Spinal cord (tissue), 10 donors: ENCODE results near the gene FOXL2. TPM values are rescaled to one million over a fixed set of nuclear protein-coding genes. Genes with fewer than 3 reads are reported as not detected.

Experiments used
- DNase-seq, 6 donors: peaks; one replicate each; pipeline versions ENCODE4 v3.0.0 to v3.0.0-alpha.2; 2013 to 2015; ENCODE audit warnings: low spot score in 6 of 6, low read depth in 4 of 6
- H3K27ac ChIP-seq: one replicate; pipeline ENCODE4 v1.5.1; 2013; ENCODE audit warnings: low read depth, low read length, control low read depth
- H3K27me3 ChIP-seq: one replicate; pipeline ENCODE4 v1.6.1; 2013; ENCODE audit warnings: low read length; ENCODE audit not compliant: control insufficient read depth, insufficient read depth
- H3K36me3 ChIP-seq: one replicate; pipeline ENCODE4 v1.6.1; 2013; ENCODE audit warnings: low read length; ENCODE audit not compliant: control insufficient read depth, insufficient read depth
- H3K4me1 ChIP-seq: one replicate; pipeline ENCODE4 v1.6.1; 2013; ENCODE audit warnings: low read length; ENCODE audit not compliant: control insufficient read depth, insufficient read depth
- H3K4me3 ChIP-seq: one replicate; pipeline ENCODE4 v1.5.1; 2013; ENCODE audit warnings: low read depth, low read length, control low read depth
- H3K9me3 ChIP-seq: one replicate; pipeline ENCODE4 v1.6.1; 2013; ENCODE audit warnings: low read length; ENCODE audit not compliant: control insufficient read depth, insufficient read depth
- WGBS: methylation state at CpG from one replicate; pipeline ENCODE4 v1.1.5; 2013; ENCODE audit warnings: missing lambda C conversion rate; ENCODE audit not compliant: insufficient coverage; 5-methylcytosine and 5-hydroxymethylcytosine counted together
- long read RNA-seq, 4 donors: transcript quantifications; one replicate each; lab custom pipeline, GENCODE V29; 2026
- polyA plus RNA-seq, 2 donors: library from polyadenylated mRNA; unstranded; fragments of 120-200 nt; gene quantifications; one replicate each; pipeline ENCODE4 v1.2.1, GENCODE V29; 2013; ENCODE audit not compliant: insufficient read length in 2 of 2
- total RNA-seq, 2 donors: library from RNA; depleted of rRNA in 1 of 2; stranded (reverse); fragments of 120-200 nt in 1 of 2; fragments of >200 nt in 1 of 2; gene quantifications; one replicate each; pipeline versions ENCODE4 v1.2.3 to v1.2.4, GENCODE V29; 2013 to 2014
- donor health status: healthy.

FOXL2 gene
- total RNA-seq (1 to 10 TPM in 1 of 2 donors, under 1 TPM in 1; 0.30 to 1.2 TPM), polyA plus RNA-seq (under 1 TPM; 0.86 to 0.95 TPM)
- long read RNA-seq, donor 1, result 0 reads
- long read RNA-seq, donor 2, result 0 reads
- long read RNA-seq, donor 3, partial matches to known transcripts, result 0 of 3 reads
- long read RNA-seq, donor 3, other reads (novel, unspliced or antisense), result 0 of 3 reads
- long read RNA-seq, donor 4, result 0 reads

- Histone ChIP-seq H3K36me3 (no peaks in the 10 kb centered on the region), H3K9me3 (no peaks in the 10 kb centered on the region), H3K4me1 (peaks cover 50% of the 10 kb centered on the region), H3K27ac (peak within 1 kb of the TSS; percentile 15), H3K4me3 (peak within 1 kb of the TSS; percentile 33), H3K27me3 (peaks cover 99% of the 10 kb centered on the region)
- DNase-seq, result peak in 2 of 6 donors; percentile 42 to 73
- WGBS, result under 1% methylated on average over 78 of the region's 78 CpGs
Measured at GRCh38 chr3:138946663-138947494, at the start of gene FOXL2, which contains the start of gene FOXL2NB. FOXL2 (minus strand) TSS chr3:138947137; CDS start chr3:138946722, 415 bp downstream. FOXL2NB (plus strand) TSS chr3:138947217; CDS start chr3:138947365, 148 bp downstream.

- no peaks in the 10 kb centered on the region for H3K4me1 ChIP-seq
- DNase-seq, result no peak
- H3K27ac ChIP-seq, result no peak overlapping the region
- H3K27me3 ChIP-seq, result no peaks in the 10 kb centered on the region
- no peak overlapping the region for H3K4me3 ChIP-seq
- no CpG with 5 or more reads among the region's 1 CpG for WGBS
- H3K9me3 ChIP-seq, result no peaks in the 10 kb centered on the region
- no peaks in the 10 kb centered on the region for H3K36me3 ChIP-seq
Measured at GRCh38 chr3:138995706-138996105, 48.8 kb upstream of the FOXL2 start.

GRCh38 chr3:138987181-138987580 lies 40.2 kb upstream of the FOXL2 start:
- H3K27ac ChIP-seq, result no peak overlapping the region
- H3K27me3 ChIP-seq, result peaks cover 2% of the 10 kb centered on the region
- no peak for DNase-seq
- 83% methylated on average over 1 of the region's 2 CpGs for WGBS
- peaks cover 16% of the 10 kb centered on the region for H3K4me1 ChIP-seq
- no peaks in the 10 kb centered on the region for H3K9me3 ChIP-seq
- no peak overlapping the region for H3K4me3 ChIP-seq
- no peaks in the 10 kb centered on the region for H3K36me3 ChIP-seq

- peak; percentile 26 to 80 (median 48) for DNase-seq
- WGBS, result 27% methylated on average over 1 of the region's 4 CpGs
Measured at GRCh38 chr3:138985932-138986331, 39.0 kb upstream of the FOXL2 start.

GRCh38 chr3:138984816-138985215 lies 37.9 kb upstream of the FOXL2 start:
- Histone ChIP-seq H3K36me3 (no peaks in the 10 kb centered on the region), H3K27ac (no peak overlapping the region), H3K9me3 (no peaks in the 10 kb centered on the region), H3K4me3 (no peak overlapping the region), H3K27me3 (peaks cover 2% of the 10 kb centered on the region), H3K4me1 (peaks cover 18% of the 10 kb centered on the region)
- no CpG with 5 or more reads among the region's 3 CpGs for WGBS
- DNase-seq, result no peak

More at GRCh38 chr3:138985932-138986331, 39.0 kb upstream of the FOXL2 start:
- Histone ChIP-seq H3K27me3 (peaks cover 2% of the 10 kb centered on the region), H3K4me1 (peaks cover 16% of the 10 kb centered on the region), H3K27ac (no peak overlapping the region), H3K9me3 (no peaks in the 10 kb centered on the region), H3K36me3 (no peaks in the 10 kb centered on the region), H3K4me3 (no peak overlapping the region)

- H3K27ac ChIP-seq, result no peak overlapping the region
- no peaks in the 10 kb centered on the region for H3K36me3 ChIP-seq
- H3K4me1 ChIP-seq, result peaks cover 7% of the 10 kb centered on the region
- H3K9me3 ChIP-seq, result no peaks in the 10 kb centered on the region
- DNase-seq, result no peak
- peaks cover 1% of the 10 kb centered on the region for H3K27me3 ChIP-seq
- no peak overlapping the region for H3K4me3 ChIP-seq
Measured at GRCh38 chr3:138976047-138976446, 29.1 kb upstream of the FOXL2 start.

GRCh38 chr3:138975351-138975750 lies 28.4 kb upstream of the FOXL2 start:
- no peak overlapping the region for H3K4me3 ChIP-seq
- H3K9me3 ChIP-seq, result no peaks in the 10 kb centered on the region
- H3K4me1 ChIP-seq, result peaks cover 7% of the 10 kb centered on the region
- no peak for DNase-seq
- no peaks in the 10 kb centered on the region for H3K36me3 ChIP-seq
- H3K27me3 ChIP-seq, result peaks cover 2% of the 10 kb centered on the region
- H3K27ac ChIP-seq, result no peak overlapping the region
- 88% methylated on average over 5 of the region's 8 CpGs for WGBS

GRCh38 chr3:138974462-138974861 lies 27.5 kb upstream of the FOXL2 start:
- Histone ChIP-seq H3K27me3 (peaks cover 2% of the 10 kb centered on the region), H3K4me1 (peaks cover 2% of the 10 kb centered on the region), H3K36me3 (no peaks in the 10 kb centered on the region), H3K9me3 (no peaks in the 10 kb centered on the region), H3K4me3 (no peak overlapping the region), H3K27ac (no peak overlapping the region)
- WGBS, result 93% methylated on average over 4 of the region's 5 CpGs
- no peak for DNase-seq

- Histone ChIP-seq H3K4me3 (no peak overlapping the region), H3K4me1 (no peaks in the 10 kb centered on the region), H3K9me3 (no peaks in the 10 kb centered on the region), H3K27me3 (peaks cover 5% of the 10 kb centered on the region), H3K27ac (no peak overlapping the region), H3K36me3 (no peaks in the 10 kb centered on the region)
- WGBS, result 94% methylated on average over 5 of the region's 5 CpGs
- no peak for DNase-seq
Measured at GRCh38 chr3:138972941-138973340, 26.0 kb upstream of the FOXL2 start.
